HTR-8/SVneo (cell line): Measurements from ENCODE around the gene PRKCH.
A peak's percentile ranks its signal among the peaks of the same experiment; 100 is the strongest.
"Not testable (repeated sequence)": the region's sequence is repeated elsewhere in the genome, so short reads cannot be mapped to it uniquely, and the experiment has no call there.

ENCODE experiments used
- DNase-seq: peaks from one replicate; pipeline ENCODE4 v3.0.0; 2011; ENCODE audit warnings: low spot score, mixed read lengths; ENCODE audit not compliant: insufficient read length
- FAIRE-seq: peaks from 2 replicates; lab custom pipeline; 2011; peaks lifted over from hg19 to GRCh38; lab: Jason Lieb, UNC

The PRKCH gene

DNA sequence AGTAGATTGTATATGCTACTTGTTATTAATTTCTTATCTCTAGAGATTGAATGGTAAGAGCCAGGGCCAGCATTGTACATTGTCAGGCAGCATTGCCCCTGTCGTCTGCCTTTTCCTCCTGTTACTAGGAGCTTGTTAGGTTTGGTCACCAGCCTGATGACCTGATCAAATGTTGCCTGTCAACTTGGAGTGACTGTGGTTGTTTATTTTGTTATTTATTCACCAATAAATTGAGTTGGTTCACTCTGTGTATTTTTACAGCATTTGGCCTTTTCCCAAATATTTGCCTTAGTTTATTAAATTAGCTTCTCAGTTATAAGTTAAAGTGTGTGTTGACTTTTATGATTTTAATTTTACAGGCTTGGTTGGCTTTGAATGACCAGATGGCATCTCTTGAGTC lies 88.4 kb downstream of the PRKCH start:
- FAIRE-seq (no peak), DNase-seq (no peak)

DNA sequence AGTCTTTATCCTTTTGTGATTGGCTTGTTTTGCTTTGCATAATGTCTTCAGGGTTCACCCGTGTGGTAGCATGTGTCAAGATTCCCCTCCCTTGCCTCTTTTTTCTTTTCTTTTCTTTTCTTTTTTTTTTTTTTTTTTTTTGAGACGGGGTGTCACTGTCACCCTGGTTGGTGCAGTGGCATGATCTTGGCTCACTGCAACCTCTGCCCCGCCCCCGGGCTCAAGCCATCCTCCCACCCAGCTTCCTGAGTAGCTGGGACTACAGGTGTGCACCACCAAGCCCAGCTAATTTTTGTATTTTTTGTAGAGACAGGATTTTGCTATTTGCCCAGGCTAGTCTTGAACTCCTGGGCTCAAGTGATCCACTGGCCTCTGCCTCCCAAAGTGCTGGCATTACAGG lies 94.6 kb downstream of the PRKCH start:
- FAIRE-seq, DNase-seq: not testable (repeated sequence)

DNA sequence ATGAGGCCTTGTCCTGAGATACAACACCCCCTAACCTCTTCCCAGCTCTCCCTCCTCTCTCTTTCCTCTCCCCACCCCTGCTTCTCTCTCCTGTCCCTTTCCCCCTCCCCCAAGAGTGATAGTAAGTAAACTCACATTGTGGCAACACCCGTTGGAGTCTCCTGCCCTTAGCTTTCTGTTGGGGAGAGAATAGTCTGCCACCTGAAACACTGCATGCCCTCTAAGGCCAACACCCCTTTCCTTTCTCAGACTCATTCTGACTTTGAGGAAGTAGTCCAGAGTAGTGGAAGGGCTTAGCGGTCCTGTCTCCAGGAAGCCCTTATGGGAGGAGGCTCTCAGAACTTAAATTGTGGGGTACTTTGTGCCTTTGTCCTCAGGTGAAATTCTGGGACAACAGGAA lies 95.2 kb downstream of the PRKCH start:
- FAIRE-seq (peak; percentile 89), DNase-seq (no peak)

- peak; percentile 49 for FAIRE-seq
- no peak for DNase-seq
Observed at GRCh38 chr14:61417141-61417540, 95.8 kb downstream of the PRKCH start.

GRCh38 chr14:61417883-61418455 lies 96.6 kb downstream of the PRKCH start:
- DNase-seq, result no peak
- peak; percentile 98 for FAIRE-seq

DNA sequence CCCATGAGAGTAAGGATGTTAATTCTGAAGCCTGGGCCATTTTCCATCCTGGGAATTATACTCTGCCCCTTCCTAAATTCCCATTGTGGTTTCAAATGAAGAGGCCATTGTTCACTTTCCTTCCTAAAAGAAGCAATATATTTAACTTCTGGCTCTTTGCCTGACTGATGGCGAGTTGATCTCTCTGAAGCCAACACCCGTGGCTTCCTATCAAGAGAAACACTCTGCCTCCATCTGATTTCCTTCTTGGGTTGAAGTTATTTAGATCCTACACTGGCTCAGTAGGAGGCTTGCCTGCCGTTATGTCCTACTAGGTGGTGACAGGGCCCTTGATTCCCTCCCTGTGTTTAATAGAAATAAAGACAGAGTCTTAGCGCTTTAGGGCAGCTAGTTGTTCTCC lies 97.4 kb downstream of the PRKCH start:
- FAIRE-seq, result peak; percentile 42

DNA sequence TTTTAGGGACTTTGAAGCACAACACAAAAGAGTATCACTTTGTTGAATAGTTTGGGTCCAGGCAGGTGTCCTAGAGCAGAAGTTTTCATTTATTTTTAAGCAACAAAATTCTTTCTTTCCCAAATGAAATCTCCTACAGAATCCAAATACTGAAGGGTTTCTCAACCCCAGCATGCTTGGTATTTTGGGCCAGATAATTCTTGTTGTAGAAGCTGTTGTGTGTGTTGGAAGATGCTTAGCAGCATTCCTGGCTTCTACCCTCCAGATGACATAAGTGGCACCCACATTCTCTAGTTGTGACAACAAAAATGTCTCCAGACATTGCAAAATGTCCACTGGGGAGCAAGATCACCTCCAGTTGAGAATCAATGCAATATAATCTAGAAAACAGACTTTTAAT lies 97.8 kb downstream of the PRKCH start:
- FAIRE-seq, result peak; percentile 28
- no peak for DNase-seq

More for the DNA sequence above, 97.4 kb downstream of the PRKCH start:
- no peak for DNase-seq

DNA sequence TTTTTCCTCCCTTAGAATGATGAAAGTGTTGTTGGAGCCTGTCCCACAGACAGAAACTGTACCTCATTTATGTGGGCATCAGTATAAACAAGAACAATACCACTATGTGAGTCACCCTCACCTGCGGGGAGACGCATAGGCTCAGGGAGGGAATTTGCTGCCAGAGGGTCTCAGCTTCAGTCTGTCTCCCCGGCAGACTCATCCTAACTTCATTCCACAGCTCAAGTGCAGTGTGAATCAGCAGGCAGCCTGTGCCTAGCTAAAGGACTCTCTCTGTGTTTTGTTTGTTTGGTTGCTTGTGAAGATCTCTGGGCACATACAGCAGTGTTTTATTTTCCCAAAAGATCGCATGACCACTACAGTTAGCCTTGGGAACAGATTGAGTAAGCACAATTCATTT lies 98.9 kb downstream of the PRKCH start:
- FAIRE-seq (no peak), DNase-seq (no peak)

DNA sequence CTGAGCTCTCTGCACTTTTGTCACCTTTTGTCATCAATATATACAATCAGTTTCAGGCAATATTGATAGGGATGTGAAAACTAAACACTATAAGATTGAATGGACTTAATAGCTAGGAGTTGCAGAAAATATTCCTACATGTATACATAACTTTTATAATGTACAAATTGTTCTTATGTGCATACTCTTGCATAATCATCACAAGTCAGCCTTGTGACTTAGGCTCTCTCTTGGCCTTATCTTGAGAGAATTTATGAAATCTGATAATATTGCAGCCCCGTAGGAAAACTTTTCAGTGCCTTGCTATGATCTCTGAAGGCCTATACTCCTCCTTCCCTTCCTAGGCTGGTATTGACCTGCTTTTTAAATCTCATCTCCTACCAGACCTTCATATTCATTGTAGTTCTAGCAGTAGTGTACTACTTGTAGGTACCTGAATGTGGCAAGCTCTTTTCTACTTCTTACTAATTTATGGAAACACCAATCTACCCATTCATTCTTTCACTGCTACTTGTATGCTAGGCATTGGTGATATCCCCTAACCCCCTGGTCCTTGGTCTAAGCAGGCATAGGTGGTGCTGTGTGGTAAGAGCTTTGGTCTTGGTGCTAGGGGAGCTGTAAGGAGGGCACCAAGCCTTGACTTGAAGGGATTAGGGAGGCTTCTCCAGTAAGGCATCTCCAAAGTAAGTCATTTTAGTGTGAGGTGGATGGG lies 100.0 kb downstream of the PRKCH start:
- FAIRE-seq, result peak; percentile 94
- no peak for DNase-seq

DNA sequence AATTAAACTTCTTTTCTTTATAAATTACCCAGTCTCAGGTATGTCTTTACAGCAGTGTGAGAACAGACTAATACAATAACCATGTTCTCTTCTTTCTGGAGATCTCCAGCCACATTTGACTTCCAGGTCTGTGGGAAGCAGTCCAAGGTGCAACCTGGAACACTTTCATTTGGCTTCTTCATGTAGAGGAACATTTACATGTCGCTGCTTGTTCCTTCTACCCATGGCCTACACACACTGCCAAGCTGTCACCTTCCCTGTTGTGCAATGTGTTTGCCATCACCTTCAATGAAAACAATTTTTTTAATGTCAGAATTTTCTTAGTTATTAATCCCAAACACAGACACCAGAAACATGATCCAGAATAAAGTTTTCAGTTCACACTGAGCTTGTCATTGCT lies 104.7 kb downstream of the PRKCH start:
- DNase-seq (no peak), FAIRE-seq (peak; percentile 95)

DNA sequence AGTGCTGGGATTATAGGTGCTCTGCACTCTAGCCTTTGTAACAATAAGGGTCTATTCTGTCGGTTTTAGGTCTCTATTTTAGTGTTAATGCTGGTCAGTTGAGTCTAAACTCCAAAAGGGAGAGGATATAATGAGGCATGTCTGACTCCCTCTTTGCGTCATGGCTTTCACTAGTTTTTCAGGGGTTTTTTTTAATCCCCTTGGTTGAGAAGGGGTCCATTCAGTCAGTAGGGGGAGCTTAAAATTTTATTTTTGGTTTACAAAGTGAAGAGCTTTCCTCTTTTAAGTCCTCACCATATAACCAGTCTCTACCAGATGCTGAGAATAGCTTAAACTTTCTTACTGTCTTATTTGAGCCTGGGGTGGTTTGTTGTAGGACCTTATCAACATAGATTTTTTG lies 106.9 kb downstream of the PRKCH start:
- DNase-seq (no peak), FAIRE-seq (peak; percentile 95)

- DNase-seq, result no peak
- FAIRE-seq, result peak; percentile 76
Observed at GRCh38 chr14:61429316-61429715, 107.9 kb downstream of the PRKCH start.

DNA sequence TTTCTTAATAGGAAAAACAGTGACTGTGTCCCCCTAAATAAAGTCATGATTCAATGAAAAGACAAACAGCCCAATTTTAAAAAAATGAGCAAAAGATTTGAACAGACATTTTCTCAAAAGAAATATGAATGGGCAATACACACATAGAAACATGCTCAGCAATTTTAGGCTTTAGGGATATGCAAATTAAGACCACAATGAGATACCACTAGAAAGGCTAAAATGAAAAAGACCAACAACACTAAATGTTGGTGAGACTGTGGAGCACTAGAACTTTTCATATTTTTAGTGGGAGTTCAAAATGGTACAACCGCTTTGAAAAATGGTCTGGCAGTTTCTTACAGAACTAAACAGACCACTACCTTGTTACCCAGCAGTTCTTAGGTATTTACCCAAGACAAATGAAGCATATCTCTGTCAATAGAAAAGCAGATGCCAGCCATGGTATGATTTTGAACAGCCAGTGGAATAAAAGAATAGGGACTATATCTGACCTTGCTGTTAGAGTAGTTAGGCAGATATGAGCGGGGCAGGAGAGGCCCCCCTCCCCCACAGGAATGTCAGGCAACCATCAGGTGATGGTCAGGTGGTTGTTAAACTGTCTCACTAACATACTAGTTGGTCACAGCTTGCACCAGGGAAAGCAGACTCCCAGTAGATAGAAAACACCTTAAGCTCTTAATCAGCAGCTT lies 108.8 kb downstream of the PRKCH start:
- FAIRE-seq (peak; percentile 95), DNase-seq (no peak)

DNA sequence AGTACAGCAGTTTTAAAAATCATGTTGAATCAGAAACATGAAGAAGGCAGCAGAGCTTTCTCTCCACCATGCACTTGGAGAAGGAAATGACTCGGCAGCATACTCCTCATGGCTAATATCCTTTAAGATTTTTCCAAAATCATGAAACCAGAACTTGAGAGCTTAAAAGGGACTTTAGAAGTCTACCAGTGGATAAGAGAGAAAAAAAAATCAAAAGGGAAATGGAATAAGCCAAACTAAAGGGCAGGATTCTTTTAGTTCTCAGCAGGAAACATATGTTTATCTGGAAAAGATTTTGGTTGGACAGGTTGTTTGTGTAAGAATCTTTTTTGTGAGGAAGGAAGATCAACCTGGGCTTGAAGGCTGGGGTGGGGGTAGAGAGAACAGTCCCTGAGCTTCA lies 111.8 kb downstream of the PRKCH start:
- DNase-seq, result no peak
- peak; percentile 89 for FAIRE-seq

DNA sequence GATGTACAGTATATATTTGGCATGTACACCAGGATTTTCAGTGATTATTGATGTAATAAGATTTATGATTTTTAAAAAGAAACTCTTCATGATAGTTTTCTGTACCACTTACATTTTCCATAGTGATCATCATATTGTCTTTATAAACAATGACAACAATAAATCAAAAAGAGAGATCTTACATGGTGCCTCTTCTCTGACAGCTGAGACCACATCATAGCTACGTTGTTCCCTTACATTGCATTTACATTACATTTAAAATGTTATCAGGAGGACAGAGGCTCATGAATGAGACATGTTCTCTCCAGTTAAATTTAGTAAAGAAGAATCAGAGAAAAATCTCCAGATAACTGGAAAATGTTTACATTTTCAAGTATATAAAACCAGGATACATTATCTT lies 112.4 kb downstream of the PRKCH start:
- DNase-seq, result no peak
- FAIRE-seq, result no peak

- FAIRE-seq, result peak; percentile 91
- DNase-seq, result no peak
Observed at GRCh38 chr14:61434311-61434710, 112.9 kb downstream of the PRKCH start.

GRCh38 chr14:61435563-61436337 lies 114.4 kb downstream of the PRKCH start:
- DNase-seq (no peak), FAIRE-seq (peak; percentile 96)

DNA sequence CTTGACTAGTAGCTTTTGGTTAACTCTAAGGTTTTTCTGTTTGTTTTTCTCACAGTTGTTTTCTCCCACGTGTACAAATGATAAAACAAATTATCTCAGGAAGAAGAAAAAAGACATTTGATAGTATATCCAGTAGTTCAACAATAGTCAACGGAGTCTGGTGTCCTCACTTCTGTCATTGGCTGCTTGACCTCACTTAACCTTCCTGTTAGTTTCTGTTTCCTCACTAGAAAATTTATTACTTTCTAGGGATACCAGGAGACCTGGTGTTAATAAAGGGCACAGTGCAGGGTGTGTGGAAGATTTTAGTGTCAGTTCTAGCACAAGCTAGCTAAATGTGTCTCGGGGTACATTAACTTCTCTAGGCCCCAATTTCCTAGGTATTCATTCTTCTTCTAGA lies 116.0 kb downstream of the PRKCH start:
- FAIRE-seq, result no peak

DNA sequence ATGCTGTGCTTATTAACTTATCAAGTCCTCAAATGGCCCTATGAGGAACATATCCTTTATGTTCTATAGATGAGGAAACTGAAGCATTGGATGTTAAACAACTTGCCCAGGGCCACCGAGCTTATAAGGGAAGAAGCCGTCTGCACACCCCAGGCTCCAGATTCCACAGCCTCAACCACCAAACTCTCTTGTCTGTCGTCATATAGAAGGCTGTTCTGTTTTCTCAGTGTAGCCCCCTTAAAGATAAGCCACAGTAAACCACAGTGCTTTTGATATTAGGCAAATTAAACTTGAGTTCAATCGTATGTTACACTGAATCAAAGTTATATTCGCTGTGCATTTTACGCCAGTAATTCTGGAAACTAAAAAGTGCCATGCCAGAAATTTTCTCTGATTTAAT lies 116.7 kb downstream of the PRKCH start:
- DNase-seq (no peak), FAIRE-seq (no peak)

More for the DNA sequence above, 116.0 kb downstream of the PRKCH start:
- DNase-seq, result no peak

- FAIRE-seq (no peak), DNase-seq (no peak)
Observed at GRCh38 chr14:61438497-61438859, 117.1 kb downstream of the PRKCH start.
